SU-DHL-6 (cell line): Measurements from ENCODE around the gene CACNG6.

ENCODE experiments used
- H2AFZ ChIP-seq: fragments of 200-600 bp; sonication (generic); 2 replicates; pipeline ENCODE4 v1.6.1; 2014; ENCODE audit warnings: low read depth, mild to moderate bottlenecking, moderate library complexity, mixed read lengths, antibody characterized with exemption, low read length; ENCODE audit not compliant: severe bottlenecking
- H3F3A ChIP-seq: fragments of 200-600 bp; shearing (Covaris generic); 2 replicates; pipeline ENCODE4 v1.6.0; 2016; ENCODE audit warnings: antibody characterized with exemption, mild to moderate bottlenecking; ENCODE audit not compliant: insufficient read depth
- H3K27ac ChIP-seq: fragments of 200-600 bp; sonication (generic); 2 replicates; pipeline ENCODE4 v1.5.1; 2016; ENCODE audit warnings: low read depth, mild to moderate bottlenecking, low read length, moderate library complexity, mixed read lengths
- H3K27me3 ChIP-seq: fragments of 200-600 bp; sonication (generic), shearing (Covaris generic); 2 replicates; pipeline ENCODE4 v1.6.0; 2014; ENCODE audit warnings: mild to moderate bottlenecking, low read length
- H3K36me3 ChIP-seq: fragments of 200-600 bp; sonication (generic); 2 replicates; pipeline ENCODE4 v1.6.1; 2014; ENCODE audit warnings: mild to moderate bottlenecking, low read length, mixed read lengths
- H3K4me2 ChIP-seq: fragments of 300-600, 200-600 bp; shearing (Covaris generic), sonication (generic); 2 replicates; pipeline ENCODE4 v1.6.0; 2014; ENCODE audit warnings: low read length, low read depth, mild to moderate bottlenecking; ENCODE audit not compliant: poor library complexity, severe bottlenecking
- H3K4me3 ChIP-seq: fragments of 200-600 bp; sonication (generic); 2 replicates; pipeline ENCODE4 v1.5.1; 2014; ENCODE audit warnings: antibody characterized with exemption, low read length, mild to moderate bottlenecking, mixed read lengths; ENCODE audit not compliant: insufficient read depth, poor library complexity, severe bottlenecking
- H3K79me2 ChIP-seq: fragments of 200-600 bp; sonication (generic); 2 replicates; pipeline ENCODE4 v1.6.1; 2014; ENCODE audit warnings: mild to moderate bottlenecking, low read length, moderate library complexity; ENCODE audit not compliant: insufficient read depth
- H3K9ac ChIP-seq: fragments of 200-600 bp; sonication (generic); 2 replicates; pipeline ENCODE4 v1.7.0; 2014; ENCODE audit warnings: mild to moderate bottlenecking, low read length
- H3K9me2 ChIP-seq: fragments of 200-600 bp; sonication (generic); replicated peaks from 2 replicates; pipeline ENCODE4 v1.6.1; 2014; ENCODE audit warnings: low read length; ENCODE audit not compliant: insufficient read depth
- H3K9me3 ChIP-seq: fragments of 200-600 bp; sonication (generic); 2 replicates; pipeline ENCODE4 v1.6.1; 2014; ENCODE audit warnings: low read length, mixed read lengths; ENCODE audit not compliant: insufficient read depth
- H4K20me1 ChIP-seq: fragments of 200-600 bp; sonication (generic); 2 replicates; pipeline ENCODE4 v1.6.1; 2014; ENCODE audit warnings: low read depth, mild to moderate bottlenecking, antibody characterized with exemption, low read length, moderate library complexity, mixed read lengths
- EZH2phosphoT487 ChIP-seq: fragments of 200-600 bp; sonication (generic), shearing (Covaris generic); conservative IDR thresholded peaks from 2 replicates; pipeline ENCODE4 v1.6.1; 2018; ENCODE audit warnings: mild to moderate bottlenecking, antibody characterized with exemption, low read length, moderate library complexity, mixed read lengths
- TF ChIP-seq, protein P1 (sequence below): fragments of 200-600 bp; sonication (generic); IDR thresholded peaks from one replicate; pipeline ENCODE4 v1.5.1; 2017; ENCODE audit warnings: antibody characterized with exemption, mild to moderate bottlenecking, low read length, moderate library complexity; ENCODE audit not compliant: insufficient read depth, poor library complexity, severe bottlenecking

Gene CACNG6

DNA sequence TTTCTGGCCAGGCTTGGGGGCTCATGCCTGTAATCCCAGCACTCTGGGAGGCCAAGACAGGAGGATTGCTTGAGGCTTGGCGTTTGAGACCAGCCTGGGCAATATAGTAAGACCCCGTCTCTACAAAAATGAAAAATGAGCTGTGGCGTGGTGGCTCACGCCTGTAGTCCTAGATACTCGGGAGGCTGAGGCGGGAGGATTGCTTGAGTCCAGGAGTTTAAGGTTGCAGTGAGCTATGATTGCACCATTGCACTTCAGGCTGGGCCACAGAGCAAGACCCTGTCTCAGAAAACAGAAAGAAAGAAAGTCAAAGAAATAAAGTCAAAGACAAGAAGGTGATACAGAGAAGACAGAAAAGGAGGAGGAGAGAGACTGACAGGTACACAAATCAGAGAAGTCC, 2.5 kb upstream of the CACNG6 start:
- Histone ChIP-seq H2AFZ (no peak overlapping the region), H3K79me2 (no peaks in the 10 kb centered on the region), H3K4me2 (no peak overlapping the region), H3K27ac (no peak overlapping the region), H3K9ac (no peak overlapping the region), H3K9me2 (no peaks in the 10 kb centered on the region), H3F3A (no peaks in the 10 kb centered on the region), H3K4me3 (no peak overlapping the region), H4K20me1 (no peaks in the 10 kb centered on the region), H3K27me3 (no peaks in the 10 kb centered on the region), H3K9me3 (no peaks in the 10 kb centered on the region), H3K36me3 (no peaks in the 10 kb centered on the region)
- no peak for TF ChIP-seq EZH2phosphoT487
- TF ChIP-seq, protein P1, sequence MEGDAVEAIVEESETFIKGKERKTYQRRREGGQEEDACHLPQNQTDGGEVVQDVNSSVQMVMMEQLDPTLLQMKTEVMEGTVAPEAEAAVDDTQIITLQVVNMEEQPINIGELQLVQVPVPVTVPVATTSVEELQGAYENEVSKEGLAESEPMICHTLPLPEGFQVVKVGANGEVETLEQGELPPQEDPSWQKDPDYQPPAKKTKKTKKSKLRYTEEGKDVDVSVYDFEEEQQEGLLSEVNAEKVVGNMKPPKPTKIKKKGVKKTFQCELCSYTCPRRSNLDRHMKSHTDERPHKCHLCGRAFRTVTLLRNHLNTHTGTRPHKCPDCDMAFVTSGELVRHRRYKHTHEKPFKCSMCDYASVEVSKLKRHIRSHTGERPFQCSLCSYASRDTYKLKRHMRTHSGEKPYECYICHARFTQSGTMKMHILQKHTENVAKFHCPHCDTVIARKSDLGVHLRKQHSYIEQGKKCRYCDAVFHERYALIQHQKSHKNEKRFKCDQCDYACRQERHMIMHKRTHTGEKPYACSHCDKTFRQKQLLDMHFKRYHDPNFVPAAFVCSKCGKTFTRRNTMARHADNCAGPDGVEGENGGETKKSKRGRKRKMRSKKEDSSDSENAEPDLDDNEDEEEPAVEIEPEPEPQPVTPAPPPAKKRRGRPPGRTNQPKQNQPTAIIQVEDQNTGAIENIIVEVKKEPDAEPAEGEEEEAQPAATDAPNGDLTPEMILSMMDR, result no peak

DNA sequence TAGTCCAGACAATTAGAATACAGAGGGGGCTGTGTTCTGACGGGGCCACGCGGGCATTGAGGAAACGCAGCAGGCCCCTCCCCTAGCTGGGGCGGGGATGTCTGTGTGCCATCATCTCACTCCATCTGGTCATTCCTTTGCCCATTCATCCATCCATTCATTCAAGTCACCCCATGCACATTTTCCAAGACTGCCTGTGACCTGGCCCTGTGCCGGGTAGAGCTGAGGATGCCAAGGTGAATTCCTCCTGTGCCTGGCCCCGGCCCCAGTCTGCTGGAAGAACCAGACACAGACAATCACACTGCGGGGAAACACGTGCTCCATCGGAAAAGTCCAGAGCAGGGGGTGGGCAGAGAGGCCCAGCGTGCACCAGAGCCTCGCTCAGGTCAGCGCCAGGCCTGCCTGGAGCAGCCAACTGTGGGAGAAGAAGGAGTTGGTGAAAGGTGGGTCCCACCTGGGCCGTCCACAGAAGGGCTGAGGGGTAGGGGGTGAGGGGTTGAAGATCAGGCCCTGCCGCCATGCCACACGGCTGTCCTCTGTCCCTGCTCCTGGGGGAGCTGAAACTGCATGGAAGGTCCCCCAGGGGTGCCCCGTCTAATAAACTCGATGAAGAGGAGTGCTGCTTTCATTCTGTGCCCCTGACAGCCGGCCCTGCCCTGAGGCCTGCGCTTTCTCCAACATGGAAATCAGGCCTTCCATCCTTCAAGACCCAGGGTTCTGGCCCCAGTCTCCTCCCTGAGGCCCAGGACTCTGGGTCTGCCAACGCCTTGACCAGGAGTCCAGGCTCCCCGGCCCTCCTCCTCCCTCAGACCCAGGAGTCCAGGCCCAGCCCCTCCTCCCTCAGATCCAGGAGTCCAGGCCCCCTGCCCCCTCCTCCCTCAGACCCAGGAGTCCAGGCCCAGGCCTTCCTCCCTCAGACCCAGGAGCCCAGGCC, 1.6 kb upstream of the CACNG6 start:
- Histone ChIP-seq H4K20me1 (no peaks in the 10 kb centered on the region), H3K4me2 (no peak overlapping the region), H3K9me2 (no peaks in the 10 kb centered on the region), H2AFZ (no peak overlapping the region), H3K36me3 (no peaks in the 10 kb centered on the region), H3K4me3 (no peak overlapping the region), H3K27me3 (no peaks in the 10 kb centered on the region), H3K9me3 (no peaks in the 10 kb centered on the region), H3K79me2 (no peaks in the 10 kb centered on the region), H3K9ac (no peak overlapping the region), H3K27ac (no peak overlapping the region), H3F3A (no peaks in the 10 kb centered on the region)
- TF ChIP-seq, protein P1, result no peak
- no peak for TF ChIP-seq EZH2phosphoT487

DNA sequence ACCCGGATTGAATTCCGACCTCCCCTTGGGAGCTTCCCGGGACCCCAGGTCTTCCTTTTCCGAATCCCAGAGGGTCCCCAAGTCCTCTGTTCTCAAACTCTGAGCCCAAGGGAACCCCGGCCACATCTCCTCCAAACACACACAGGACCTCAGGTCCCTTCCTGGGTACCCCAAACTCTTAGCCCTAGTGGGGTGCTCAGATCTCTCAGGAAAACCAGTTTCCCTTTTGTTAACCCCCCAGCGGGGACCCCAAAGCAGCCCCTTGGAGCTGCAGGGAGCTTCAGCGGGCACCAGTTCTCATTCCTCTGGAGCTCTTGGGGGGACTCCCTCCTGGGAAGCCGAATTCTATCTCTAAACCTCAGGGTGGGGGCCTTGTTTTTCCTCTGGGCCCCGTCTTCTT, 774 bp downstream of the CACNG6 start:
- TF ChIP-seq EZH2phosphoT487, result no peak
- TF ChIP-seq, protein P1, result no peak
- Histone ChIP-seq H3K4me2 (no peak overlapping the region), H3K4me3 (no peak overlapping the region), H2AFZ (no peak overlapping the region), H3K9me3 (no peaks in the 10 kb centered on the region), H3F3A (no peaks in the 10 kb centered on the region), H3K27me3 (no peaks in the 10 kb centered on the region), H3K36me3 (no peaks in the 10 kb centered on the region), H3K79me2 (no peaks in the 10 kb centered on the region), H3K9me2 (no peaks in the 10 kb centered on the region), H3K27ac (no peak overlapping the region), H4K20me1 (no peaks in the 10 kb centered on the region), H3K9ac (no peak overlapping the region)
